SW480 (cell line): ENCODE measurements around the gene FMO4.
"Not testable (repeated sequence)": the region's sequence is repeated elsewhere in the genome, so short reads cannot be mapped to it uniquely, and the experiment has no call there.

ENCODE experiments used
- DNase-seq: peaks from one replicate; pipeline ENCODE4 v3.0.0-alpha.2; 2016; ENCODE audit warnings: low spot score

FMO4 gene

GRCh38 chr1:171313835-171314320 lies at the start of gene FMO4:
TSS of gene FMO4 (plus strand) at chr1:171314183. CDS start at chr1:171319826, 5,643 bp downstream.
- peak; percentile 96 for DNase-seq

DNA sequence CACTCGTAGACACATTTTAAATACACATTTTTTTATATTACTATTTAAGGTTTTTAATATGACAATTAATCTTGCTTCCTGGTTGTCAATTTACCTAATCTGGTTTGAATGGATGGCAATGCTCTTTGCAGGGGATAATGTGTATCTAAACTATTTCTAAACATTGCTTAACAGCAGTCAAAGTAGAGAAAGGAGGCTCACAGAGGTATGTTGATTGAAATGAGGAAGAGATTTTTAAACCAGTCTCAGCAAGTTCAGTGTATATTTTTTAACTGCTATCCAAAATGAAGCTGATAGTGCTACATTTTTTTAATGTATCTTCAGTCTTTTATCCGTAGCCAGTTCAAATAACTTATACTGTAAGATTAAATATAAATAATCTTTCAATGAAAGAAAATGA lies 48.3 kb upstream of the FMO4 start:
- DNase-seq, result no peak

GRCh38 chr1:171266930-171267329 lies 47.1 kb upstream of the FMO4 start:
- no peak for DNase-seq

DNA sequence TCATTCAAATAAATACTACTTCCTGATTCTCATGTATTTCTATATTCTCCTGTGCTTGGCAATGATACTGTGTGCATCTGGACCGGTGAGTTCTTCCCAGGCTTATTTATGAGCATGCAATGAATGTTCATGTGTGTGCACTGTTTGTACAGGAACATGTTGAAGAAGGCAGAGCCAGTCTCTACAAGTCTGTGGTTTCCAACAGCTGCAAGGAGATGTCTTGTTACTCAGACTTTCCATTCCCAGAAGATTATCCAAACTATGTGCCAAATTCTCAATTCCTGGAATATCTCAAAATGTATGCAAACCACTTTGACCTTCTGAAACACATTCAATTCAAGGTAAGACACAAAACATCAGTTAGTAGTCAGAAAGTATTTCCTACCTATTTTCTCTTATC lies 46.6 kb upstream of the FMO4 start:
- no peak for DNase-seq

- DNase-seq, result no peak
Measured at GRCh38 chr1:171270806-171271205, 43.2 kb upstream of the FMO4 start.

GRCh38 chr1:171277534-171277933 lies 36.4 kb upstream of the FMO4 start:
- DNase-seq, result no peak

GRCh38 chr1:171279234-171279633 lies 34.7 kb upstream of the FMO4 start:
- no peak for DNase-seq

DNA sequence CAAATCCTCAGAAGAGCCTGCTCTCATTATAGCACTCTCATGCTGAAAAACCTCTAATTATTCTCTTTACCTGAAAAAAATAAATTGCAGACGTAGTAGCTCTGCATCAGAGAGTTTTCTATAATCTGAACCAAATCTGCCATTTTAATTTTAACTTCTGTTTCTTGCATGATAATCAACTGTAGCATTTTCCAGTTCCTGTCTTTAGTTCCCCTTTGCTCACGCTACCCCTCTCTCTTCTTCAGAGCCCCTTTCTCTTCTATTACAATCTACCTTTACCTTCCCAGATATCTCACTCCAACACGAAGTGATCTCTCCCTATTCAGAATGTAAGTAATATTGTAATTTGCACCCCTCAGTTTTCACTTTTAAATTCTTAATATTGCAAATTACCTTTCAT lies 34.3 kb upstream of the FMO4 start:
- DNase-seq, result no peak

DNA sequence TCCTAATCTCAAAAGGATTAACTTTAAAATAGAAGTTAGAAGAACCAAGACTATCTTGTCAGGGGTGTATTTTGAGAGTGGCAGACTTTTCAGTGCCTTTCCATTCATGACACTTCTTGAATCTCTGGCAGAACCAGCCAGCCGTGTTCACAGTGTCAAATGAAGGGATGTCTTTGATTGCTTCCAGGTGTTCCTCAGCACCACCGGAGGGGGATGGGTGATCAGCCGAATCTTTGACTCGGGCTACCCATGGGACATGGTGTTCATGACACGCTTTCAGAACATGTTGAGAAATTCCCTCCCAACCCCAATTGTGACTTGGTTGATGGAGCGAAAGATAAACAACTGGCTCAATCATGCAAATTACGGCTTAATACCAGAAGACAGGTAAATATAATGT lies 33.4 kb upstream of the FMO4 start:
- no peak for DNase-seq

GRCh38 chr1:171286032-171286705 lies 27.8 kb upstream of the FMO4 start:
- peak; percentile 14 for DNase-seq

GRCh38 chr1:171290621-171291020 lies 23.4 kb upstream of the FMO4 start:
- DNase-seq, result no peak

GRCh38 chr1:171292799-171293198 lies 21.2 kb upstream of the FMO4 start:
- DNase-seq, result no peak

DNA sequence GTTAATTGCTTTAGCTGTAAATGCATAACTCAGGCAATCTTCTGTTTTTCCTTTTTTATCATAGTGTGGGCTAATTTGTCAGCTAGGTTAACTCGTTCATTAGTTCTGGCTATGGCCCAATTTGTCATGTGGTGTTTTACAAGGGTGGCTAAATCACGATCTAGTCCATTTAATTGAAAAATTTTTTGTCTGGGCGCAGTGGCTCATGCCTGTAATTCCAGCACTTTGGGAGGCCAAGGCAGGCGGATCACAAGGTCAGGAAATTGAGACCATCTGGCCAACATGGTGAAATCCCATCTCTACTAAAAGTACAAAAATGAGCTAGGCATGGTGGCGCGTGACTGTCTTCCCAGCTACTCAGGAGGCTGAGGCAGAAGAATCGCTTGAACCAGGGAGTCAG lies 18.6 kb upstream of the FMO4 start:
- not testable (repeated sequence) for DNase-seq

DNA sequence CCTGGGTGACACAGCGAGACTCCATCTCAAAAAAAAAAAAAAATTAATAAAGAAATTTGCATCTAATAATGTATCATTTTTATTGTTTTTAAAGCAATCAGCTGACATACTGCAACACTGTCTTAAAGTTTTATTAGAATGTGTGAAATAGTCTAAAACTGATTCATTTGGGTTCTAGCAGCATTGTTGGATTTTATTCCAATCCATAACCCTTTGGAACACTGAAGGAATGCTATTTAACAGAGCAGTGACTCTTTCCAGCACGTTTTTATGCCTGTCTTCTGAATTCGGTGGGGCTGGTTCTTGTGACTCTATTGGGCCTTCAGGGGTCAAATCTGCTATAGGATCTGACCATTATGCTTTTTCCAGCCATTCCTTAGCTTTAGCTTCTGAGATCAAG lies 18.2 kb upstream of the FMO4 start:
- no peak for DNase-seq

DNA sequence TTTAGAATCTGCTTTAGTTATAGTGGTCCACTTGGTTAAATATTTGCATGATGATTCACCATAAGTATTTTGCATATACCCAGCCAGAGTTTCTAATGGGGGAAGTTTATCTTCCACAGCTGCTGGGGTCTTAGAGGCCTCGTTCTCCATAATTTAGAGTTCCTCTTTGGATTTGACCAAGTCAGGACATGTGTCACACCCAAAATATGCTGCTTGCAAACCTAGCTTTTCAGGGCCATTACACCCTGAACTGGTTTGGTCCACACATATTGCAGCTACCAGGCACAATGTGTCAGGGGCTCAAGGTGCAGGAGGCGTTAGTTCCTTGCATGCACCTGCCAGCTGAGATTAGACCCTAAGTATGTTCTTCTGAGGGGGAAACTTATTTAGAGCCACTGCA lies 17.1 kb upstream of the FMO4 start:
- DNase-seq, result no peak

GRCh38 chr1:171298696-171299095 lies 15.3 kb upstream of the FMO4 start:
- no peak for DNase-seq

- no peak for DNase-seq
Measured at GRCh38 chr1:171299342-171299741, 14.6 kb upstream of the FMO4 start.

DNA sequence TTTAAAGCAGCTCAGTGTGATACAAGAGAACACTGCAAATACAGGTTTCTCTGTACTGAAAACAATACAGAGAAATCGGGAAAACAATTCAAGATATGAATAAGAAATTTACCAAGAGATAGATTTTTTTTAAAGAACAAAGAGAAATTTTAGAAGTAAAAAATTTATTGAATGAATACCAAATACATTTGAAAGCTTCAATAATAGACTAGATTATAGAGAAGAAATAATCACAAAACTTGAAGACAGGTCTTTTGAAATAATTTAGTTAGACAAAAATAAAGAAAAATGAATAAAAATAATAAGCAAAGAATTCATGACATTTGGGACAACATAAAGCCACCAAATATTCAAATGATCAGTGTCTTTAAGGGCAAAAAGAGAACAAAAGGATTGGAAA lies 13.6 kb upstream of the FMO4 start:
- no peak for DNase-seq

GRCh38 chr1:171310661-171311087 lies 3.3 kb upstream of the FMO4 start:
- DNase-seq, result no peak

DNA sequence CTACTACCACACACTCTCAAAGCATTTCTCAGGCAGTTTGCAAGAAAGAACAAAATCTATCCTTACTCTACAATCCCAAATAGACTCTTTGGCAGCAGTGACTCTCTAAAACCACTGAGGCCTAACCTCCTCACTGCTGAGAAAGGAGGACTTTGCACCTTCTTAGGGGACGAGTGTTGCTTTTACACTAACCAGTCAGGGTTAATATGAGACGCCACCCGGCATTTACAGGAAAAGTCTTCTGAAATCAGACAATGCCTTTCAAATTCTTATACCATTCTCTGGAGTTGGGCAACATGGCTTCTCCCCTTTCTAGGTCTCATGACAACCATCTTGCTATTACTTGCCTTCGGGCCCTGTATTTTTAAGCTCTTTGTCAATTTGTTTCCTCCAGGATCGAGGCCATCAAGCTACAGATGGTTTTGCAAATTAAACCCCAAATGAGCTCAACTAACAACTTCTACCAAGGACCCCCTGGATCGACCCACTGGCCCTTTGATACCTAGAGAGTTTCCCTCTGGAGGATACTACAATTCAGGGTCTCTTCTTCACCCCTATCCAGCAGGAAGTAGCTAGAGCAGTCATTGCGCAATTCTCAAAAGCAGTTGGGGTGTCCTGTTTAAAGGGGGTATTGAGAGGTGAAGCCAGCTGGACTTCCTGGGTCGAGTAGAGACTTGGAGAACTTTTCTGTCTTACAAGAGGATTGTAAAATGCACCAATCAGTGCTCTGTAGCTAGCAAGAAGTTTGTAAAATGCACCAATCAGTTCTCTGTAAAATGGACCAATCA lies 2.0 kb upstream of the FMO4 start:
- no peak for DNase-seq

DNA sequence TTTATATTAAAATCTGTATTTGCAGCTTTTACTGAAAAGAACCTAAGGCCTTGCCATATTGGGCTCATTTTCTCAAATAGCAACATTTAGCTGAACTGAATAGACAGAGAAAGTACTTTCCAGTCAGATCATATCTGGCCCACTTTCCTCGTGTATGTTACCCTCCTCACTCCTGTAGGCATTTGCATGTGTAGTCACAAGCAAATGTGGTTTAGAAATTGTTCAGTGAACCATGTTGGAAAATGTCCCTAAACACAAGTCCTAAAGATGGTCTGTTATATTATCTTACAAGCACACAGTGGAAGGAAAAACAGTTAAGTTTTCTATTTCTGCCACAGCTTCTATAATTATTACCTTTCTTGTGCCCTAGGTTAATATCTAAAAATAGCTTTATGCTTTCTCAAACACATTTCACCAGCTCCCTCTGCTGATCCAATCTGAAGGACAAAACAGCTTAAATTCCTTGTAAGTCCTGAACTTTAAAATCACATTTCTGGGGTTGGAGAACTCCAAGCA lies 606 bp upstream of the FMO4 start:
- no peak for DNase-seq

DNA sequence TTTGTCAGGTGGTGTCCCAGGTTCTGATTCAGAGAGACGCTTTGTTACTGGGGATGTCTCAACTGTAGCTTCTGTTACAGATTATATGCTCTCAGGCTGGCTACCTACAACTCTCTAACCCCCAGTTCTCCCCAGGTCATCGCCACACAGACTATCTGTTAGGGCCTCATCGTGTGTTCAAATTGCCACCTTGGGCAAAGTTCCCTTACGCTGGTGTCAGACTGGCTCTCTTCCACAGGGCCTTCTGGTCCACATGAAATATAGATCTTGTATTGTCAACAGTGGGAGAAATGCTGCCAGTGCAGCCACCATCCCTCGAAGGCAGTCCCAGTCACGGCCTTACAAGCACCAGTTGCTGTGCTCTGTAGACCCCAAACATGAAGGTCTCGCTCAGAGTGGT lies 15.3 kb downstream of the FMO4 start:
- no peak for DNase-seq

DNA sequence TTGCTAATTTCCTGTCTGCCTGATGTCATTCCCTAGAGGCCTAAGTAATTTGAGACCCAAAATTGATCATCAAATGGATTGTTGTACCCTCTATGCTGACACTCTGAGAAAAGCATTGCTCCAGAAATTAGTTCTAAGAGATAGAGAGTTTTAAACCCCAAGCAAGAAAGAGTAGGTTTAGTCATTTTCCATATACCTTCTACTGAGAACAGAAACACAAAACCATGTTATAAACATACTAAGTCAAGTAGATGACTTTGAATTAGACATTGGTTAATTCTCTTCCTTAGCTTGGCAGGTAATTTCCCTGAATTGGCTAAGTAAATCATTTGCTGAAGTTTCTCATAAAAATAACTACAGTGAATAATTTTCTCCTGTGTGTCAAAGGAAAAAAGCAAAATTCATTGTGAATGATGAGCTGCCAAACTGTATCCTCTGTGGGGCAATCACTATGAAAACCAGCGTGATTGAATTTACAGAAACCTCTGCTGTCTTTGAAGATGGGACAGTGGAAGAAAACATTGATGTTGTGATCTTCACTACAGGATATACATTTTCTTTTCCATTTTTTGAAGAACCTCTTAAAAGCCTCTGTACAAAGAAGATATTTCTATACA lies 20.1 kb downstream of the FMO4 start:
- DNase-seq, result no peak
